Loucy (cell line): ENCODE measurements around the gene KRT13.

Experiments
- H2AFZ ChIP-seq: fragments of 200-600 bp; sonication (generic); 2 replicates; pipeline ENCODE4 v1.6.0; 2016; ENCODE audit warnings: antibody characterized with exemption, mild to moderate bottlenecking, low read length, moderate library complexity
- H3F3A ChIP-seq: fragments of 200-600 bp; 2 replicates; pipeline ENCODE4 v1.6.0; 2016; ENCODE audit warnings: antibody characterized with exemption, low read depth, mild to moderate bottlenecking
- H3K27me3 ChIP-seq: fragments of 200-600 bp; sonication (generic); 2 replicates; pipeline ENCODE4 v1.6.1; 2014; ENCODE audit warnings: low read length, mild to moderate bottlenecking; ENCODE audit not compliant: insufficient read depth, poor library complexity, severe bottlenecking
- H3K36me3 ChIP-seq: fragments of 200-600 bp; sonication (generic); 2 replicates; pipeline ENCODE4 v1.6.1; 2016; ENCODE audit warnings: low read length; ENCODE audit not compliant: insufficient read depth
- H3K4me1 ChIP-seq: fragments of 200-600 bp; sonication (generic); 2 replicates; pipeline ENCODE4 v1.5.1; 2014; ENCODE audit warnings: low read length, mild to moderate bottlenecking; ENCODE audit not compliant: insufficient read depth, poor library complexity, severe bottlenecking
- H3K4me2 ChIP-seq: fragments of 200-600 bp; sonication (generic); 2 replicates; pipeline ENCODE4 v1.6.0; 2014; ENCODE audit warnings: antibody characterized with exemption, low read length, low read depth, mild to moderate bottlenecking; ENCODE audit not compliant: poor library complexity, severe bottlenecking
- H3K4me3 ChIP-seq: fragments of 200-600 bp; sonication (generic); 2 replicates; pipeline ENCODE4 v1.5.1; 2014; ENCODE audit warnings: low read length, mild to moderate bottlenecking, mixed read lengths; ENCODE audit not compliant: poor library complexity, severe bottlenecking
- H3K79me2 ChIP-seq: fragments of 200-600 bp; sonication (generic); 2 replicates; pipeline ENCODE4 v1.6.1; 2014; ENCODE audit warnings: low read length; ENCODE audit not compliant: insufficient read depth
- H3K9ac ChIP-seq: fragments of 200-600 bp; sonication (generic); 2 replicates; pipeline ENCODE4 v1.6.0; 2014; ENCODE audit warnings: mild to moderate bottlenecking, low read depth, low read length, moderate library complexity; ENCODE audit not compliant: poor library complexity, severe bottlenecking
- H3K9me2 ChIP-seq: fragments of 200-600 bp; sonication (generic); replicated peaks from 2 replicates; pipeline ENCODE4 v1.6.1; 2016; ENCODE audit warnings: low read depth, low read length, mixed read lengths
- H3K9me3 ChIP-seq: fragments of 200-600 bp; sonication (generic); 2 replicates; pipeline ENCODE4 v1.6.1; 2014; ENCODE audit warnings: mild to moderate bottlenecking, antibody characterized with exemption, low read length, low read depth; ENCODE audit not compliant: insufficient read depth
- H4K20me1 ChIP-seq: fragments of 200-600 bp; sonication (generic); 2 replicates; pipeline ENCODE4 v1.6.0; 2014; ENCODE audit warnings: antibody characterized with exemption, low read length, mild to moderate bottlenecking; ENCODE audit not compliant: insufficient read depth, poor library complexity, severe bottlenecking
- EZH2phosphoT487 ChIP-seq: fragments of 200-600 bp; IDR thresholded peaks from 2 replicates; pipeline ENCODE4 v1.6.1; 2018; ENCODE audit warnings: antibody characterized with exemption, mild to moderate bottlenecking, moderate library complexity, borderline replicate concordance
- TF ChIP-seq, protein P1 (sequence below): fragments of 200-600 bp; sonication (generic); conservative IDR thresholded peaks from 2 replicates; pipeline ENCODE4 v1.5.1; 2014; ENCODE audit warnings: mild to moderate bottlenecking, antibody characterized with exemption, low read length

The KRT13 gene

GRCh38 chr17:41516830-41517283, 11.4 kb upstream of the KRT13 start:
- H3K9ac ChIP-seq: no peak overlapping the region
- H2AFZ ChIP-seq: no peak overlapping the region
- no peaks in the 10 kb centered on the region for H4K20me1 ChIP-seq
- no peak overlapping the region for H3K4me3 ChIP-seq
- H3K9me2 ChIP-seq: no peaks in the 10 kb centered on the region
- no peaks in the 10 kb centered on the region for H3K79me2 ChIP-seq
- H3K4me1 ChIP-seq: no peaks in the 10 kb centered on the region
- H3K27me3 ChIP-seq: no peaks in the 10 kb centered on the region
- no peaks in the 10 kb centered on the region for H3F3A ChIP-seq
- no peaks in the 10 kb centered on the region for H3K36me3 ChIP-seq
- no peak overlapping the region for H3K4me2 ChIP-seq
- TF ChIP-seq, protein P1, sequence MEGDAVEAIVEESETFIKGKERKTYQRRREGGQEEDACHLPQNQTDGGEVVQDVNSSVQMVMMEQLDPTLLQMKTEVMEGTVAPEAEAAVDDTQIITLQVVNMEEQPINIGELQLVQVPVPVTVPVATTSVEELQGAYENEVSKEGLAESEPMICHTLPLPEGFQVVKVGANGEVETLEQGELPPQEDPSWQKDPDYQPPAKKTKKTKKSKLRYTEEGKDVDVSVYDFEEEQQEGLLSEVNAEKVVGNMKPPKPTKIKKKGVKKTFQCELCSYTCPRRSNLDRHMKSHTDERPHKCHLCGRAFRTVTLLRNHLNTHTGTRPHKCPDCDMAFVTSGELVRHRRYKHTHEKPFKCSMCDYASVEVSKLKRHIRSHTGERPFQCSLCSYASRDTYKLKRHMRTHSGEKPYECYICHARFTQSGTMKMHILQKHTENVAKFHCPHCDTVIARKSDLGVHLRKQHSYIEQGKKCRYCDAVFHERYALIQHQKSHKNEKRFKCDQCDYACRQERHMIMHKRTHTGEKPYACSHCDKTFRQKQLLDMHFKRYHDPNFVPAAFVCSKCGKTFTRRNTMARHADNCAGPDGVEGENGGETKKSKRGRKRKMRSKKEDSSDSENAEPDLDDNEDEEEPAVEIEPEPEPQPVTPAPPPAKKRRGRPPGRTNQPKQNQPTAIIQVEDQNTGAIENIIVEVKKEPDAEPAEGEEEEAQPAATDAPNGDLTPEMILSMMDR: no peak
- no peak for TF ChIP-seq EZH2phosphoT487
- H3K9me3 ChIP-seq: no peaks in the 10 kb centered on the region

GRCh38 chr17:41516147-41516829, 10.9 kb upstream of the KRT13 start:
- Histone ChIP-seq H3K27me3 (no peaks in the 10 kb centered on the region), H3K9ac (no peak overlapping the region), H4K20me1 (no peaks in the 10 kb centered on the region), H3K79me2 (no peaks in the 10 kb centered on the region), H3K9me2 (no peaks in the 10 kb centered on the region), H3K36me3 (no peaks in the 10 kb centered on the region), H3K4me1 (no peaks in the 10 kb centered on the region), H2AFZ (no peak overlapping the region), H3K4me2 (no peak overlapping the region), H3K4me3 (no peak overlapping the region), H3F3A (no peaks in the 10 kb centered on the region), H3K9me3 (no peaks in the 10 kb centered on the region)
- TF ChIP-seq, protein P1: no peak
- TF ChIP-seq EZH2phosphoT487: no peak

DNA sequence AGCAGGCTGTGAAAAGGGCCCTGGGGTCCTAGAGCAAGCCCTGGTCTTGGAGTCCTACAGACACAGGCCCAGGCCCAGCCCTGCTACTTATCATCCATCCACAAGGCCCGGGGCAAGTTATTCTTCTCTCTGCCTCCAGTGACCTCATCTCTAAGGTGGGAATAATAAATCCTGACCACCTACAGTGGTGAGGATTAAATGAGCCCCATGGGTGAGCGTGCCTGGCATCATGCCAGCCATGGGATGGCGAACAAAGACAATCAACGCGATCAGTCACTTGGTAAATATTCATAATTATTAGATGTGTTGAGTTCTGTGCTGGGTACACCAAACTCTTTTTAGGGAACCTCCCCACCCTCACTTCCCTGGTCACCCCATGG, 7.7 kb upstream of the KRT13 start:
- H4K20me1 ChIP-seq: no peaks in the 10 kb centered on the region
- H3K9me3 ChIP-seq: no peaks in the 10 kb centered on the region
- no peaks in the 10 kb centered on the region for H3K27me3 ChIP-seq
- H3K4me1 ChIP-seq: no peaks in the 10 kb centered on the region
- H3K9ac ChIP-seq: no peak overlapping the region
- no peaks in the 10 kb centered on the region for H3F3A ChIP-seq
- H3K9me2 ChIP-seq: no peaks in the 10 kb centered on the region
- H3K79me2 ChIP-seq: no peaks in the 10 kb centered on the region
- H2AFZ ChIP-seq: no peak overlapping the region
- TF ChIP-seq, protein P1: no peak
- no peak for TF ChIP-seq EZH2phosphoT487
- no peak overlapping the region for H3K4me2 ChIP-seq
- H3K4me3 ChIP-seq: no peak overlapping the region
- no peaks in the 10 kb centered on the region for H3K36me3 ChIP-seq
